A673 (cell line): ENCODE results near the gene KLF8.

Source experiments
- CTCF ChIP-seq: fragments of 300-800, 200-600 bp; sonication (generic); conservative IDR thresholded peaks from 2 replicates; pipeline ENCODE4 v1.5.1; 2017; ENCODE audit warnings: low read depth, mild to moderate bottlenecking, antibody characterized with exemption, low read length, moderate library complexity, mixed read lengths
- EZH2 ChIP-seq: fragments of 200-600 bp; sonication (generic); IDR thresholded peaks from 2 replicates; pipeline ENCODE4 v1.6.1; 2017; ENCODE audit warnings: borderline replicate concordance, low read depth, mild to moderate bottlenecking, mixed read lengths, antibody characterized with exemption, low read length; ENCODE audit not compliant: poor library complexity, severe bottlenecking

- TF ChIP-seq CTCF (no peak), EZH2 (no peak)
Observed at GRCh38 chrX:56253832-56254703, 21.9 kb downstream of the KLF8 start.
